EL (cell line): ENCODE data around the gene XRCC5.

Experiments used
- DNase-seq: peaks from one replicate; pipeline ENCODE4 v3.0.0-alpha.2; 2016

The XRCC5 gene

GRCh38 chr2:216086207-216086893 lies 22.8 kb upstream of the XRCC5 start:
- no peak for DNase-seq

GRCh38 chr2:216090369-216090786 lies 18.8 kb upstream of the XRCC5 start:
- DNase-seq, result no peak

- DNase-seq, result no peak
Measured at GRCh38 chr2:216092646-216093045, 16.5 kb upstream of the XRCC5 start.

GRCh38 chr2:216094701-216095100 lies 14.4 kb upstream of the XRCC5 start:
- DNase-seq, result no peak

GRCh38 chr2:216098421-216099334 lies 10.5 kb upstream of the XRCC5 start:
- no peak for DNase-seq

- DNase-seq, result no peak
Measured at GRCh38 chr2:216101109-216101508, 8.0 kb upstream of the XRCC5 start.

- DNase-seq, result no peak
Measured at GRCh38 chr2:216103213-216103612, 5.9 kb upstream of the XRCC5 start.

GRCh38 chr2:216104691-216105090 lies 4.5 kb upstream of the XRCC5 start:
- no peak for DNase-seq

GRCh38 chr2:216107320-216107719 lies 1.8 kb upstream of the XRCC5 start:
- no peak for DNase-seq

- no peak for DNase-seq
Measured at GRCh38 chr2:216107760-216108159, 1.4 kb upstream of the XRCC5 start.

GRCh38 chr2:216108310-216108966 lies 710 bp upstream of the XRCC5 start:
- DNase-seq, result peak; percentile 18

GRCh38 chr2:216109962-216110614 lies 940 bp downstream of the XRCC5 start:
- peak; percentile 53 for DNase-seq

GRCh38 chr2:216110620-216111019 lies 1.5 kb downstream of the XRCC5 start:
- peak; percentile 37 for DNase-seq

- no peak for DNase-seq
Measured at GRCh38 chr2:216111122-216111521, 2.0 kb downstream of the XRCC5 start.

- DNase-seq, result no peak
Measured at GRCh38 chr2:216112926-216113325, 3.8 kb downstream of the XRCC5 start.

- no peak for DNase-seq
Measured at GRCh38 chr2:216113572-216113971, 4.4 kb downstream of the XRCC5 start.

- DNase-seq, result no peak
Measured at GRCh38 chr2:216114382-216114713, 5.2 kb downstream of the XRCC5 start.

GRCh38 chr2:216114714-216115531 lies 5.8 kb downstream of the XRCC5 start:
- peak; percentile 99 for DNase-seq

- no peak for DNase-seq
Measured at GRCh38 chr2:216116418-216116817, 7.3 kb downstream of the XRCC5 start.

GRCh38 chr2:216117561-216118340 lies 8.6 kb downstream of the XRCC5 start:
- DNase-seq, result peak; percentile 51

GRCh38 chr2:216118474-216118873 lies 9.3 kb downstream of the XRCC5 start:
- no peak for DNase-seq
